SIG-M5 treated with dmso at 0.1 percent for 504 hours (cell line): ENCODE measurements around the gene KIF1A.
"Not testable (repeated sequence)": the region's sequence is repeated elsewhere in the genome, so short reads cannot be mapped to it uniquely, and the experiment has no call there.

Experiments used
- DNase-seq: peaks from one replicate; lab custom pipeline; 2025; ENCODE audit not compliant: unreplicated experiment; lab: John Stamatoyannopoulos, UW

KIF1A gene

DNA sequence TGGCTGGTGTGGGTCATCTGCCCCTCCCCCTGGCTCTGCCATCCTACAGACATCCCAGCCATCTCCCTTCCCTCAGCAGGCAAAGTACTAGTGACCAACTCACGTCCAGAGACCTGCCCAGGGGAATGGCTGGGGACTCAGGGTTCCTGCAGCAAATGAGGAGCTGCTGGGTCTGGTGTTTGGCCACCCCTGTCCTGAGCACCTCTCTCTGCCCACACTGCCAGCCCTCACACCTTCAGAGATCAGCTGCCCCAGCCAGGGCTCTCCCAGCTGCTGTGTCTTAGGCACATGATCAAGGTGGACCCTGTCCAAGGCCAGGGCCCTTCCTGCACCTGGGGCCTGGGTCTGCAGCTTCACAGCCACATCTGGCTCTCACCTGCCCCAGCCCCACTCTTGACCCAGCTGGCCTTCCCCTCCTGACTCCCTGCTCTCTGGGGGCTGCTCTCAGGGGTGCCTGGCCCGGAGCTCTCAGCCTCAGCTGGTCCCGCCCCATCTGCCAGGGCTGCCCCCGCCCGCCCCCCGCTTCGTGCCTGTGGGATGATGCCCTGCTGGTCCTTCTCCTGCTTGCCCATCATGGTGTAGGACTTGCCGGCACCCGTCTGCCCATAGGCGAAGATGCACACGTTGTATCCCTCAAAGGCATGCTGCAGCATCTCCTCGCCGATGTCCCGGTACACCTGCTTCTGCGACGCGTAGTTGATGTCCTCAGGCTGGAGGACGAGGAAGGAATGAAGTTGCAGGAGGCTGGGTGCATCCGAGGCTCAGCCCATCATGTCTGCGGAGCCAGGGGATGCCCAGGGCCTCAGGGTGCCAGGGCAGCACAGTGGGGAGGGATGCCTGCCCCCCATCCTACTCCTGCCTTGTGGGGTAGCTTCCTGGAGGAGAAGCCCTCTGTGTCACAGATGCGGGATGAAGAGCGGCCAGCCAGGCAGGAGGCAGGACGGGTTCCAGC, 32.2 kb downstream of the KIF1A start:
- DNase-seq: no peak

DNA sequence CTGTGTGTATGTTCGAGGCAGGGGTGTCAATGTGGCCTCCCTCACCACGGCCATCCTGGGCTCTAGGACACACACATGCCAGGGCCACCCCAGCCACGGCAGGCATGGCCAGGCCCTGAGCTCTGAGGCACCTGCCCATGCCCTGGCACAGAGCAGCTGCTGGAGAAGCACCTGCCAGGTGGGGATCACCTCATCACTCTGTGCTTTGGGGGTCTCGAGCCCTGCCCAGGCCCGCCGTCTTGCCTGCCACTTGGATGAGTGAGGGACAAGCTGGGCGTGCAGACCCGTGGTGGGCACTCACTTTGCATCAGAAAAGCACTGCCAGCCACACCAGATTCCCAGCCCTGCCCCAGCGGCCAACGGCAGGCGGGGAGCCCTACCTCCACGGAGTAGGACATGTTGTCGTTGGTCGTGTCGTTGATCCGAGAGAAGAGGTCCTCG, 33.1 kb downstream of the KIF1A start:
- DNase-seq: no peak

DNA sequence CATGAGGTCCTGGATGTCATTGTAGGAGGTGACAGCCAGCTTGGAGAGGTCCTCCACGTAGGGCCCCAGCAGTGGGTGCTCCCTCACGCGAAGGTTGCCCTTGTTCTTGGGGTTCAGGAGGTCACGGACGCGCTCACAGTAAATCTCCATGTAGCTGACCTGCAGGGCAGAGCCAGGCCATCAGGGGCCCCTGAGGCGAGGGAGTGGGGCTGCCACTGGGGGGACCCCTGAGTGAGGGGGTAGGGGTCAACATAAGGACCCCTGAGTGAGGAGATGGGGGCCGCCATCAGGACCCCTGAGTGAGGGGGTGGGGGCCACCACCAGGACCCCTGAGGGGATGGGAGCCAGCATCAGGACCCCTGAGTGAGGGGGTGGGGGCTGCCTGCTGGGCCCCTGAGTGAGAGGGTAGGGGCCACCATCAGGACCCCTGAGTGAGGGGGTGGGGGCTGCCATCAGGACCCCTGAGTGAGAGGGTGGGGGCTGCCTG, 33.6 kb downstream of the KIF1A start:
- DNase-seq: no peak

DNA sequence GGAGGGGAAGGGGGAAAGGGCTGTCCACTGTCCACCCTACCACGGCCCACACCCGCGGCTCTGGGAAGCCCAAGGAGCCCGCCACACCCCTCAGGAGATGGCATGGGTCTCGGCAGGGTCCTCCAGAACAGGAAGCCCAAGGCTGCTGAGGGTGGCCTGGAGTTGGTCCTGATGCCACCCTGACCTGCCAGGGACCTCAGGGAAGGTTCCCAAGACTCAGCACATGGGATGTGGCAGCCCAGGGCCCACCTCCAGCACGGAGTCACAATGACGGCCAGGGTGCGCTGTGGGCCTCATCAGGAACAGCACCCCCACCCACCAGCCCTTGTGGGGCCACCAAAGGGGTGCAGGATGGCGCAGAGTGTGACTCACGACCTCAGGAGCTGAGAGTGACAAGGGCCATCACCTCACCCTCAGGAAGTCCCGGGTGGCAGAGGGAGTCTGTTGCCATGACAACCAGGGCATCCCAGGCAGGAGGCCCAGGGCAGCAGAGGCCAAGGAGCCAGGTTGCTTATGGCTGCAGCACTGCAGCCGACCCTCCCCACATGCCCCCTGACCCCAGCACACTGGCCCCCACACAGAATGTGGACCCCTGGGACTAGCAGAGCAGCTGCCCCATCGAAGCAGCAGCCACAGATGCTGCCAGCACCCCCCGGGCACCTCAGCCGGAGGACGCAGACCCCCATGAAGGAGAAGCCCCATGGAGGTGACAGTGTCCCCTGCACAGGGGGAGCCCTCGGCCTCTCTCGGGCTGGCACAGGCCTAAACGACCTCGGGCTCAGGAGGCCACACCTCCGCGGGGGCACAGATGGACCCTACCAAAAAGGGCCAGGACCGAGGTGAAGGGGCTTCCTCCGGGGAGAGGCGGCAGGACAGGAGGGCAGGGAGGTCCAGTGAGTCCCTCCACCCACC, 34.3 kb downstream of the KIF1A start:
- no peak for DNase-seq

DNA sequence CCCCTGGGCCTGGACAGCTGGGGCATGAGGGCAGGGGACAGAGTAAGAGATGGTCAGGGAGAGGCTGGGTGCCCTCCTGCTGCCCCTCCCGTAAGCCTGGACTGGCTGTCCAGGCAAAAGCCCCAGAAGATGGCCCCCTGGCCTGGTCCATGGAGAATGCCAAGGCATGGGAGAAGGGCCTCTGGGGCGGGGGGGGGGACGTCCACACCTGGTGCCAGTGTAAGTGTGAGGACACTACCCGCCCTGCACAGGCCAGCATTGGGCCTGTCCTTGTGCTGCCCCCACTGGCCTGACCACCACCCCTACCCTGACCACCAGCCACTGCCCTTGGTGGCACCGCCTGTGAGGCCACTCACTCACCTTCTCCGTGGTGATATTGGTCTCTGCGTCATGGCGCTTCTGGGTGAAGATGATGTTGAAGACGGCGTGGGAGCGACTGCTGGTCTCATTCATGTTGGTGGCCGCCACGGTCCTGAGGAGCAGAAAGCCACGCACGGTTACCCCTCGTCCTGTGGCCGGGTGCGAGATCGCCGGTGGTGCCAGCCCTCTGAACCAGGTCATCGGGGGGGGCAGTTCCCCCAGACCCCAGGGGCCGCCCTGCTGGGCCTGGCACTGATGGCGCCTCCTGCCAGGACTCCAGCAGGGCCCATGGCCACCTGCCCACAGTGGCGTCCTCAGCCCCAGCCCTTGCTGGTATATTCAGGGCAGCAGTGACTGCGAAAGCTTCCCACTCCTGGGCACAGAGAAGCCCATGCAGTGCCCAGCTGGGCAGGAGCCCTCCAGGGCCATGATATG, 35.2 kb downstream of the KIF1A start:
- no peak for DNase-seq

DNA sequence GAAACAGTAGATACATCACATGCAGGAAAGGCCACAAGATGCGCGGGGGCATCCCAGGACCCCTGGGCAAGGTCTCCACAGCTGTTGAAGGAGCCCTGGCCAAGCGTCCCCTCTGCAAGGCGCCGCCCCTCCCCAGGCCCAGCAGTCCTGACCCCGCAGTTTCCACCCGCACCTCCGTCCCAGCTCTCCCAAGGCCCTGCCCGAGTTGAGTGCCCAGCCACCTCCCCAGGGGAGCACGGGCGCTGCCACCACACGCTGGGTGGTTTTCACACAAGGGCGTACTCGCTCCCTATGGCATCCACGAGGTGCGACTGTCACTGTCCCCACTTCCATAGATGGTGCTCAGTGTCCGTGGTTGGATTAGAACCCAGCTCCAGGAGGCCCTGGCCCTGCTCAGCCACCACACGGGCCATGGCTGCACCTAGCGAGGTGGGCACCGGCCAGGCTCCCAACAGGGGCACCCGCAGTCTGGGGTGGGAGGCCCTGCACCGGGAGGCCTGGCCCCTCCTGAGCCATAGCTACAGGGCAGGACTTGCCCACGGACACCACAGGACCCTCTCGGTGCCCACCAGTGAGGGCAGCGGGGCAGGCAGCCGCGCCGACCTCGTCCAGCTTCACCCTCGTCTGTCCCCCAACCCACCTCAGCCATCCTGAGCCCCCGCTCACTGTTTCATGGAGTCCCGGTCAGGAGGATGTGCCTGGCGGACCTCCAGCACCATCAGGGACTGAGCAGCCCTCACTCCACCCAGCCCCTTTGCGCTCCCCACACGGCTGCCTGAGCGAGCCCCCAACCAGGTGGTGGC, 36.0 kb downstream of the KIF1A start:
- DNase-seq: no peak

DNA sequence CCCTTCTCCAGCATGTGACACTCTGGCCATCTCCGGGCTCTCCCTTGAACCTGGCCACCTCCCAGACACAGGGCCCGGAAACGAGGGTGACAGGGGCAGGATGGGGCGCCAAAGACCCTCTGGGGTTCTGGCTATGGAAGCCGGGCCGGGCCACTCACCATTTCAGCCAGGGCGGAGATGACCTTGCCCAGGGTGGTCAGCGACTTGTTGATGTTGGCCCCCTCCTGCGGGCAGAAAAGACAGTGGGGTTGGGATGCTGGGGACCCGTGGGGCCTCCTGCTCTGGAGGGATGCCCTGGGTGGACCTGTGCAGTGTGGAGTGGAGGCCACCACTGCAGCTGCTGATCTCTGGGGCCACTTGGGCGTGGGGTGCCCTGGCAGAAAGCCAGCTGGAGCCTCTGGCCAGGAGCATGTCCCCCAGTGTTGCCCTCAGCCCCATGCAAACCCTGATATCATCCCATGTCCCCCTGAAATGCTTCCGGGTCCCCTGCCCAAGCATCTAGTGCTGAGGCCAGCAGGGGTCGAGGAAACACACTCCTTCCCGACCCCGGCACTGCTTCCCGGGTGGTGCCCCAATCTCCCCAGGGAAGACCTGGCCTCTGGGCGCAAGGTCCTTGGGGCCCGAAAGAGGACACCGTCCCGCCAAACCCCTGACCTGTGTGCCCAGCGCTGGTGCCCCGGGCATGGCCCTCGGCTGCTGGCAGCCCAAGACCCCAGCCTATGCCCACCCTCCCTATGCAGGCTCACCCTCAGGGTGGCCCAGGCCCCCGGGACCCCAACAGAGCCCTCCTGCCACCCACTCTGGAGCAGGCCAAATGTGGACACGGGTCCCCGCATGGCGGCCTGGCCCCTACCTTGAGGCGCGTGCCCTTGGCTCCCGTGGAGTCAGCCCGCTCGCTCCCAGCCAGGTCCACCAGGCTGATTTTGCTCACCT, 36.9 kb downstream of the KIF1A start:
- DNase-seq: no peak

DNA sequence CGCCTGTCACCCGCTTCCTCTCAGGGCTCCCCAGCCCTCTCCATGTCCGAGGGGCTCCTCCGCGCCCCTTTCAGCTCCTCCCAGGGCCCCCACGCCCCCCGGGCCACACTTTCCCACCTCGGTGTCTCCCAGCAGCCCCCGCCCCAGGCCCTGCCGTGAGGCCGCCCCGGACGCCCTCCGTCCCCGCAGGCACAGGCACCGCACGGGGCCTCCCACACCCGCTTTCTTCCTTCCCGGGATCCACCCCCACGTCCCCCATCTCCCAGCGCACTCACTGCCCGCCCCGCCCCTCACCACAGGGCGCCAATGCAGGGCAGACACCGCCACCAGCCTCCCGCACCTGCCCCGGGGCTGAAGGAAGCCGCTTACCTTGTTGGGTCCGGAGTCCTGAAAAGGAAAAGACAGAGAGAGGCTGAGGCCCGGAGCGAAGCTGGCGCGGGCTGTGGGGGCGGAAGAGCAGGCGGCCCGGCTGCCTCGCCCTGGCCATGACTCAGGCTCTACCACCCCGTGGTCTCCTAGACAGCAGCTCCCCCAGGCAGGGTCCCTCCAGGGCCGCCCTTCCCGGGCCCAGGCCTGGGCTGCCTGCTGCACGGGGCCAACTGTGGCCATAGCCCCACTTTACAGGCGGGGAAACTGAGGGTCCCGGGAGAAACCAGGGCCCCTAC, 37.7 kb downstream of the KIF1A start:
- no peak for DNase-seq

DNA sequence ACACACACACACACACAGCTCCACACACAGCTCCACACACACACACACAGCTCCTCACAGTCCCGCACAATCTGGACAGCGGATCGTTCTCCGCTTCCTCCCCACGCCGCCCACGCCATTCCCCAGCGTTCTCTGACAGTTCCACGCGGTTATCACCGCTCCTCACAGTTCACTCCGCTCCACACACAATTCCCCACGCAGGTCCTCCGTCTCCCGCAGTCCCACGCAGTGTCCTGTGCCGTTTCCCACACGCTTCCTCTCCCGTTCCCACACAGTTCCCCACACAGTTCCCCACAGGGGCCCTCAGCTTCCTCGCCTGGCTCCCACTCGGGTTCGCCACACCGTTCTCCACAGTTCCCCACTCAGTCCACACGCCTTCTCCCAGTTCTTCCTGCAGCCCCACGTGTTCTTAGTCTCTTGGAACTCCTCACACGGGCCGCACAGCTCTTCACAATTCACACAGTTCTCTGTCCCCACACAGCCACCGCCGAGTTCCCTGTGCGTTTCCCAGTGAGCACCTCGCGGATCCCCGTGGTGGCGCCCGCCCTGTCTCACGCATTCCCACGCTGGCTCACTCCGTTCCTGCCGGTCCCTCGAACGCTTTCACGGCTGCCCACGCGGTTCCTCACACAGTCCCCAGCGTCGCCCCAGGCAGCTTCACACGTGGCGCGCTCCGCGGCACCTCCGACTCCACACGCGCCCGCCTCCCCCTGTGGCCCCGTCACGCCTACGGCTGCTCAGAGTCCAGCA, 38.4 kb downstream of the KIF1A start:
- no peak for DNase-seq

DNA sequence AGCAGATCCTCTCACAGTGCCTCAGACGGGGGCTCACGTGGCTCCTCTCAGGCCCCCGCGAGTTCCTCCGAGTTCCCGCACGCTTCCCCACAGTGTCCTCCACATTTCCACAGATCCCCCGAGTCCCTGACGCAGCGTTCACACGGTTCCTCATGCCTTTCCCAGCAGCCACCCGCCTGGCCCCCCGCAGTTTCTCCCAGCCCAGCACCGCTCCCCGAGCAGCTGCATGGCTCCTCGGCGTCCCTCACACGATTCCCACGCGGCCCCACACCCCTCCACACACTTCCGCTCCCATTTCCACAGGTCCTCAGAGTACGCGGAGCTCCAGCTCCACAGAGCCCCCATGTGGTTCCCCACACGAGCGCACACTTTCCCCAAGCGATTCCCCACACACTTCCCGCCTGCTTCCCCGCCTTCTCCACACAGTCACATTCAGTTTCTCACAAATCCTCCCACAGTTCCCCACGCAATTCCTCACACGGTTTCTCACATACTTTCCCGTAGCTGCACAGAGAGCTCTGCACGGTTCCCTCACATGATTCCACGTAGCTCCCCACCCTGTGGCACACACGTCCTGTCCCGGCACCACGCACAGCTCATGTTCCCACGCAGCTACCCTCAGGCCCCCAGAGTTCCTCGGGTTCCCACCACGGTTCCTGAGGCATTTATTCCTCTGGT, 39.9 kb downstream of the KIF1A start:
- no peak for DNase-seq

DNA sequence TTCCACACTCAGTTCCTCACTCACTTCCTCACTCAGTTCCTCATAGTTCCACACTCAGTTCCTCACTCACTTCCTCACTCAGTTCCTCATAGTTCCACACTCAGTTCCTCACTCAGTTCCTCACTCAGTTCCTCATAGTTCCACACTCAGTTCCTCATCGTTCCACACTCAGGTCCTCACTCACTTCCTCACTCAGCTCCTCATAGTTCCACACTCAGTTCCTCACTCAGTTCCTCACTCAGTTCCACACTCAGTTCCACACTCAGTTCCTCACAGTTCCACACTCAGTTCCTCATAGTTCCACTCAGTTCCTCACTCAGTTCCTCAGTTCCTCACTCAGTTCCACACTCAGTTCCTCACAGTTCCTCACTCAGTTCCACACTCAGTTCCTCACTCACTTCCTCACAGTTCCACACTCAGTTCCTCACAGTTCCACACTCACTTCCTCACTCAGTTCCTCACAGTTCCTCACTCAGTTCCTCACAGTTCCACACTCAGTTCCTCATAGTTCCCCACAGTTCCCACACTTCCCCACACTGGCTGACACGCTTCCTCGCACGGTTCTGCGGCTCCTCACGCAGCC, 40.7 kb downstream of the KIF1A start:
- DNase-seq: not testable (repeated sequence)

DNA sequence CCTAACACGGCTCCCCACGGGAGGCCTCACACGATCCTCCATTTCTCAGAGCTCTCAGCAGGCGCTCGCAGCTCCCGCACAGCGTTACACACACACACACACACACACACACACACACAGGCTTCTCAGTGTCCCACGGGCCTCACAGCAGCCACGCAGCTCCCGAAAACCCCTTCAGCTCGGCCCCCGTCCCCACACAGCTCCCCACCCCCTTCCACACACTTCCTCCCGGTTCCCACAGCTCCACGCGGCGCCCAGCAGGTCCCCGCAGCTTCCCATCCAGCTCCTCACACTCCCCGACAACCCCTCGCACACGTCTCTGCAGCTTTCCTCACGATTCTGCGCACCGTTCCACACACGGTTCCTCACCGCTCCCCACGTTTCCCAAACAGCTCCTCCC, 41.6 kb downstream of the KIF1A start:
- no peak for DNase-seq

DNA sequence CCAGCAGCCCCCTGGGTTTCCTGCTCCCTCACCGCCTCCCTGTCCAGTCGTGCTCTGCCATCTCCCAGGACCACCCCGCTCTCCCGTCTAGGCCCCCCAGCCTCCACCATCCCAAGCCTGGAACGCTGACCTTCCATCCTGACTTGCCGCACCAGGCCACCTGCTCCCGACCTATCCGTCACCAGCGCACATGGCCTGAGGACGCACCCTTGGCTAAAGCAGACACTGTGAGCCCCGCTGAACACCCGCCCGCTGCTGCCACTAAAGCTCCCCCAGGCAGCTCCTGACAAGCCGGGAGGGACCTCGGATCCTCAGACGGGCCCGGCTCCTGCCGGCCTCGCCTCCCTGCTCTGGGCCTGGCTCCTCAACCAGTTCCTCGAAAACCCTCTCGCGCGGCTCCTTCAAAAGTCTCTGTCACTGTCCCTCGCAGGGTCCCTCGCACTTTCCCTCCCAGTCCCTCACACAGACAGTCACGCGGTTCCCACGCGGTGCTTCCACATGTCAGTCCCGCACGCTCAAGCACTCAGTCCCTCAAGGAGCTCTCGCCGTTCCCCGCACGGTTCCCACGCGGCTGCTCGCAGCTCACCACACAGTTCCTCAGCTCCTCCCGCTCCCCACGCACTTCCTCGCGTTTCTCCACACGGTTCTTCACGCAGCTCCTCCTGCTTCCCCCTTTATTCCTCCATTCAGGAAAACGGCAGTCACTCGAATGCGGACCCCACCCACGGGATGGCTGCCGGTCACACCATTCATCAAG, 42.4 kb downstream of the KIF1A start:
- no peak for DNase-seq

DNA sequence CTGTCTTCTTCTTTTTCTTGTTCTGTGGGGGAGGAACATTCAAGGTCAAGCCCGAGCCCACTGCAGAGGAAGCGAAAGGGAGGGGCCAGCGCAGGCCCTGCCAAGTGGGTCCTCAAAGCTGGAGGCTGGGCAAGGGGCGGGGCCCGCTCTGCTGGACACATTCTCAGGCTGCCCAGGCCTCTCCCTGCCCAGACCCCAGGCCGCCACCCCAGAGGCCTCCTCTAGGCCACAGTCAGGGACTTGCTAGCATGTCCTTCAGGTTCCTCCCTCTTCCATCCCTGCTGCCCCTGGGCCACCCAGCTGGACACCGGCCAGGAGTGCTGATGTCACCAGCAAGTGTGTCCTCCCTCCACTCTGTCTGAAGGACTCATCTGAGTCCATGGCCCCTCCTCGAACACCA, 44.1 kb downstream of the KIF1A start:
- DNase-seq: no peak

DNA sequence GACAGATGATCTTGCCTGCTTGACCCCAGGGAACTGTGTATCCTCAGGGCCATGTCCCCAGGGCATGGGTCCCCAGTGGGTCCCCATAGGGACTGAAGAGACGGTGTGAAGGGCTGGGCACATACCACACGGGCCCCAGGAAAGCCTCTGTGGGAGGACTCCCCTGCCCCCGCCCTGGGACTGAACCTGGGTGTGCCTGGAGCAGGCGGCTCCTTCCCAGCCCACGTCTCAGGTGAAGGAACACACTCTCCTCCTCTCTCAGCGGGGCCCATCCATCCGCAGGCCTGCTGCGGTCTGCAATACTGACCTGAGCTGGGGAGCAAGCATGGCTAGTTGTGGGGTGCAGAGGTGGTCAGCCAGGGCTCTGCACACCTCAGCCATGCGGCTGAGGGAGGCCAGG, 45.2 kb downstream of the KIF1A start:
- no peak for DNase-seq

DNA sequence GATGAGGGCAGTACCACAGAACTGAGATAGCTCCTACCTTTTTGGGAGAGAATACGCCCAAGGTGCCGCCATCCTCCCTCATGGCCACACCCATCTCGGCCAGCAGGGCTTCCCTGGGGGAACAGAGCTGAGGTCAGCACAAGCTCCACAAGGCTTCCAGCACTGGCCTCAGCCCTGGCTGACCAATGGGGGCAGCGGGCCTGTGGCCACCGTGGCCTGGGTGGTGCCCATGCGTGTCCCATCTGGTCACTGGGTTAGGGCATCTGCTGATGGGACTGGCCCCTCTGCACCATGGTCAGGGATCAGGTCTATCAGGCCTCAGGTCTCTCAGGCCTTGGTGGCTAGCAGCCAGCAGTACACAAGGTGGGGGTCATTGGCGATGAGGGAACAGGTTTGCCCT, 50.9 kb downstream of the KIF1A start:
- DNase-seq: no peak
